ENCODE measurements around the gene SCAND1.

DNA sequence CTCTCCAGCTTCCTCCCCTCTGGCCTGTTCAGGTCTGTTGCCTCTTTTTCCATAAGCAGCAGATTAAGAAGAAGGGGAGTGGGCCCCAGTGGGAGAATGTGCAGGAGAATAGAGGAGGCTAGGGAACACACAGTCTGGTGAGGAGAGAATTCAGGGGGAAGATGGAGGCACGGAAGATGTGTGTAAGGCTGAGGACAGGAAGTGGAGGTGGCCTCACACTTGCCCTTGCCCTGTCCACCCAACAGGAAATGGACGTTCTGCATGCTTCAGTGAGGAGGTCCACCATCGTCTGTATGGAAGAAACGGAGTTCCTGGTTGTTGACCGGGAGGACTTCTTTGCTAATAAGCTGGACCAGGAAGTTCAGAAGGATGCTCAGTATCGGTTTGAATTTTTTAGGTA is 30.1 kb upstream of the SCAND1 start:
- TF ChIP-seq, protein P1, sequence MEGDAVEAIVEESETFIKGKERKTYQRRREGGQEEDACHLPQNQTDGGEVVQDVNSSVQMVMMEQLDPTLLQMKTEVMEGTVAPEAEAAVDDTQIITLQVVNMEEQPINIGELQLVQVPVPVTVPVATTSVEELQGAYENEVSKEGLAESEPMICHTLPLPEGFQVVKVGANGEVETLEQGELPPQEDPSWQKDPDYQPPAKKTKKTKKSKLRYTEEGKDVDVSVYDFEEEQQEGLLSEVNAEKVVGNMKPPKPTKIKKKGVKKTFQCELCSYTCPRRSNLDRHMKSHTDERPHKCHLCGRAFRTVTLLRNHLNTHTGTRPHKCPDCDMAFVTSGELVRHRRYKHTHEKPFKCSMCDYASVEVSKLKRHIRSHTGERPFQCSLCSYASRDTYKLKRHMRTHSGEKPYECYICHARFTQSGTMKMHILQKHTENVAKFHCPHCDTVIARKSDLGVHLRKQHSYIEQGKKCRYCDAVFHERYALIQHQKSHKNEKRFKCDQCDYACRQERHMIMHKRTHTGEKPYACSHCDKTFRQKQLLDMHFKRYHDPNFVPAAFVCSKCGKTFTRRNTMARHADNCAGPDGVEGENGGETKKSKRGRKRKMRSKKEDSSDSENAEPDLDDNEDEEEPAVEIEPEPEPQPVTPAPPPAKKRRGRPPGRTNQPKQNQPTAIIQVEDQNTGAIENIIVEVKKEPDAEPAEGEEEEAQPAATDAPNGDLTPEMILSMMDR (IDR thresholded peaks at IDR 0.05; ENCODE audit: low read depth, low read length, poor library complexity, severe bottlenecking): no peak
- TF ChIP-seq EZH2phosphoT487 (IDR thresholded peaks at IDR 0.05; ENCODE audit: borderline replicate concordance, low read length): no peak
